NCI-H446 treated with DMSO at 0.1 percent for 48 hours (cell line): ENCODE data around the gene MEGF11.

ENCODE experiments used
- DNase-seq: peaks from one replicate; lab custom pipeline; 2025; lab: John Stamatoyannopoulos, UW

The MEGF11 gene

GRCh38 chr15:65942436-65942835, 311.1 kb downstream of the MEGF11 start:
- no peak for DNase-seq

DNA sequence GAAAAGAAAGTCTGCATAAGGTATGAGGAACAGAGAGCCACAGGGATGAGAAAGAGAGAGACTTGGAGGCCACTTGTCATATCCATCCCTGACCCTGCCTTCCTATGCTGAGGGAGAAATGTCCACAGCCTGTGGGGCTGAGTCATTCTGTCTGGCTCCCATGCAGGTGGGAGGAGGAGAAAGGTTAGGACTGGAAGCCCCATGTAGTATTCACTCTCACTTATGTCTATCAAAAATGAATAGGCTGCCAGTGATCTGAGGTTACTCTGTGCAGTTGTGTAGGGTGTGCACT, 313.0 kb downstream of the MEGF11 start:
- DNase-seq, result no peak

DNA sequence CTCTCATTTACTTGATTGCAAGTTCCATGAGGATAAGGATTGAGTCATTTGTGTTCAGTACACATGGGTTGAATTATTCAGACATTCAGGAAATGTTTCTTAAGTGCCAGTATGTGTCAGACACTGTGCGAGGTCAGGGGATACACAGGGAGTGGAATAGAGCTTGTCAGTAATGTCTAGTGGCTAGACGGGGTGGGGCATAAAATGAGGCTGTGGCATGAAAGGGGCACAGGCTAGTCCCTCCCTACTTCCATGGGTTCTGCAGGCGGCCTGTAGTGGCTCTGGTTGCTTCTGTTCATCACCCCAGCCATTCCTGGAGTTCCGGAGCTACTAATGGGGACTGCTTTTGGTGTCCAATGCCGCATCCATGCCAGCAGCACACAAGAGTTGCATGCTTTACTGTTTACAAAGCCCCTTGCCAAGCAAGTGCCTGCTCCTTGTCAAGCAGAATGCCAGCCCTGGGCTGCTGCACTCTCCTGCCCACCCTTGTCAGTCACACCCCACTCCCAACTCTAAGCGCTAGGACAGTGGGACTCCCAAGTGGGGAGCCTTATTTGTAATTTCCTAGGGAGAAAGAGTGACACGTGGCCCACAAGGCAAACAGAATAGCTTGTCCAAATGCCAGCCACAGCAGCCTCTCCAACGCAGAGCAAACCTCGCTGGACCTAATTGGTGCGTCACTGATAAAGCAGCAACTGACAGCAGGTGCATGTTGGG, 313.5 kb downstream of the MEGF11 start:
- DNase-seq, result no peak

GRCh38 chr15:65938604-65939003, 314.9 kb downstream of the MEGF11 start:
- no peak for DNase-seq

DNA sequence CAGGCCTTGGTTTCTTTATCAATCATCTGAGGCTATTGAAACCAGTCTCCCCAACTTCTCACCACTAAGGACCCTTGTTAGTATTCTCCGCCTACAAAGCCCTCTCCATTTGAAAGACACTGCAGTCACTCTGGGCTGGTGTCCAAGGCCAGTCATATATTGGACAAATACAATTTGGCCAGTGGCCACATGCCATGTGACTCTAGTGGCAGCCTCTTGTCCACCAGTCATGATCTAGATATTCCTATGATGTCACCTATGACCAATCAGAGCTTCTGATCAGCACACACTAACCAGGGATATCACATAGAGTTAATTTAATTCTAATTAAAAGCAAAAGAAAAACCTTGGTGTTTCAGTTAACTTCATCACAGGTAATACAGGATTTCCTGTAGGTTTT, 316.1 kb downstream of the MEGF11 start:
- no peak for DNase-seq

- no peak for DNase-seq
Measured at GRCh38 chr15:65937054-65937453, 316.5 kb downstream of the MEGF11 start.

DNA sequence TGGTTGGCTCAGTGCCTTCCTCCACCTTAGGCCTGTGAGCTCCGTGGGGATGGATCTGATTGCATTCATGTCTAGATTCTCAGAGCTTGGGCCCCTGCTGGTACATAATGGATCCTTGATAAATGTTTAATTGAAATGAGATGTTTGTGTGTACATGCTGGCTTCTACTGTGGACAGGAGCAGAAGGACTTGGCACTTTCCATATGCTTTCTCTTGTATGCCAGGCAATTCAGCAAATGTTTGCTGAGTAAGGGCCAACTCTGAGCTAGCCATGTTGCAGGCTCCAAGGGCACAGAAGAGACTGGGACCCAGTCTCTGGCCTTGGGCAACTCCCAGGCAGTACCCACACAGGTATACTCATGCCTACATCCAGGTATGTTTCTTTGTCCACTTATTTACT, 317.3 kb downstream of the MEGF11 start:
- no peak for DNase-seq

- no peak for DNase-seq
Measured at GRCh38 chr15:65935391-65935790, 318.2 kb downstream of the MEGF11 start.

- DNase-seq, result no peak
Measured at GRCh38 chr15:65931221-65931620, 322.3 kb downstream of the MEGF11 start.

- no peak for DNase-seq
Measured at GRCh38 chr15:65930134-65930533, 323.4 kb downstream of the MEGF11 start.

DNA sequence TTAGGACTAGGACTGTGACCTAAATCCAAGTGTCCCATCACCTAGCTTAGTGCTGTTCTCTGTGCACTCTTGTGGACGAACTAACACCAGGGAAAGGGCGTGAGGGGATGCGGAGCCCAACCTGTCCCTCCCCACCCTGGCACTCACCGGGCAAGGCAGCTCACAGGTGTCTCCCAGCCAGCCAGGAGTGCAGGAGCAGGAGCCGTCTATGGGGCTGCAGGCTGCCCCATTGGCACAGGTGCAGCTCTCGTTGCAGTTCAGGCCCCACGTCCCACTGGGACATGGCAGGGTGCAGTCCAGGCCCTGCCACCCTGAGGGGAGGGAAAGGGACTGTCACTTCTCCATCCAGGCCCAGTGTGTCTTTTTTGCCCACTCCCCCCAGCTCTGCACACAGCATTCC, 324.0 kb downstream of the MEGF11 start:
- no peak for DNase-seq

- DNase-seq, result no peak
Measured at GRCh38 chr15:65927545-65927944, 326.0 kb downstream of the MEGF11 start.

DNA sequence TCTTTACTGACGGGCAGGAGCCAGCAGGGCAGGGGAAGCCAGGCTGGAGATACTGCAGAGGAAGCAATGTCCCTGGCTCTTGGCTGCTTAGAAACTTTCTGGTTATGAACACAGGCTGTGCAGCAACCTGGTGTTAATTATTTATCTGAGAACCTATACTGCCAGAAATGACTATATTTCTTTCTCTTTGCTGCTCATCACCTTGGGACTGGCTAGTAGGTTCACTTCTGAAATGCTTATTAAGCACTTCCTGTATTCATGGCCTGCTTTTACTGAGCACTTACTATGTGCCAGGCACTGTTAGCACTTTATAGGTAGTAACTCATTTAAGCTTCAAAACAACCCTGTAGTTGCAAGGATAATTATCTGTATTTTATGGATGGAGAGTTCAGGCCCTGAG, 326.7 kb downstream of the MEGF11 start:
- DNase-seq, result no peak

DNA sequence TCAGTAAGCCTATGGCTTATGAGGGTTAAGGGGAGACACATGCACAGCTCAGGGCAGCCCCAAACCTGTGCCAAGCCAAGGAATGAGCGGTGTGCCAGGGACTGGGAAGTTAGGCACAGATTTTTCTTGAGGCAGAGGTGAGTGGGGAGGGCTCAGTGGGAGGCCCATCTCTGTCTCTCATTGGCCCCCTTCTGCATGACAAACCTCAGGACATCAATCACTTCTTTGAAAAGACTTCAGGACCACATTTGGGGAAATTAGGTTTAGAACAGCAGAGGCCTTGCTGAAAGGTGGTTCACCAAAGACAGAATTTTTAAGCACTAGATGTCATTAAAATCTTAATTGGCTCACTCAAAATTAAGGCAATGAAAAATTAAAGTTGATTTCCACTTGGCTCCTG, 327.1 kb downstream of the MEGF11 start:
- no peak for DNase-seq

DNA sequence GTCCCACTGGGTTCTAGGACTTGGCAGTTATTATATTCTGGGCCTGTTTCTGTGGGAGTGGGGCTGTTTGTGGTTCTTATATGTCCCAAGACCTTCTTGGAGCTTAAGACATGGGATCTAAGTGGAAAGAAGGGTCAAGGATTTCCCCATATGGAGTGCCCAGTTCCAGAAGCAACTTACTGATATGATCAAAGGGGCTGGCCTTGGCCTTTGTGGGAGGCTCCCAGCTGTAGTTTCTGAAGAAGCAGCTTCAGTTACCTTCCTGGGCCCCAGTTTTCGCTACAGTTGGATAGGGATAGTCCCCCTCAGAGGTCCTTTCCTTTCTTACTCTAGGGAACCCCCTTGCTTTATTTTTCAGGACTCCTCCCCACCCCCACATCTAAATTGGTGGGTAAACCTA, 328.2 kb downstream of the MEGF11 start:
- DNase-seq, result no peak

DNA sequence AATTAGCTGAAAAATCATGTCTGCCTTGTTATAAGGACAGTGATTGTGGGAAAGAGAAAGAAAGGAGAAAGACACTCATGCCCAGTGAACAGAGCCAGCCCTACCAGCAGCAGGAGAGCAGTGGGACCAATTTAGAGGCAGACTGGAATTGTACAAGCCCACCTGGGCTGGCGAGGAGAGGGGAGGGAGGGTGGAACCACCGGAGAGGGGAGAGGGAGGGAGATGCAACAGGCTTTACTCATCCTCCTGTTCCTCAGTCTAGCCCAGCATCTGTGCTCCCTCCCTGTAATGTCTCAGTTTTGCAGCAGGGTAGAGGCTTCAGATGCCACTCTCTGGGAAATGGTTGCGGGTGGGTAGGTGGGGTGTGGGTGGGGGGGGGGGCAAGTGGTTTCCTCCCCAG, 329.5 kb downstream of the MEGF11 start:
- no peak for DNase-seq

GRCh38 chr15:65923264-65923663, 330.3 kb downstream of the MEGF11 start:
- DNase-seq, result no peak

GRCh38 chr15:65922621-65923020, 330.9 kb downstream of the MEGF11 start:
- no peak for DNase-seq

DNA sequence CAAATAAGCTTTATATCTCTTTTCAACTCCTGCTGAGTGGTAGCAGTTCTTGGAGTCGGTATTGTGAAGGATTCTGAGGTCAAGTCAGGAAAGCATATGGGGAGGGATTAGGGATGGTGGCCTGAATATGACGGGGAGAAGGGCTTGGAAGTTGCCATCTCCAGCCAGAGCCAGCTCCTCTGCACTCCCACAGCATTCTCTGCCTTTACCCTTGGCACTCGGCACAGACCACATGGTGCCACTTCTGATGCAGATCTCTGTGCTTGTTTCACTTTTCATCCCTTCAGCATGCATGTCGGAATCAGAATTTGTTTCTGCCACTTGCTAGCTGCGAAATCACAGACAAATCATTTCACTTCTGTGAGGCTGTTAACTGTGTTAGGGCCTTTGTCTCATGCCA, 331.8 kb downstream of the MEGF11 start:
- DNase-seq, result no peak

GRCh38 chr15:65920825-65921309, 332.7 kb downstream of the MEGF11 start:
- no peak for DNase-seq

- no peak for DNase-seq
Measured at GRCh38 chr15:65920121-65920520, 333.4 kb downstream of the MEGF11 start.

DNA sequence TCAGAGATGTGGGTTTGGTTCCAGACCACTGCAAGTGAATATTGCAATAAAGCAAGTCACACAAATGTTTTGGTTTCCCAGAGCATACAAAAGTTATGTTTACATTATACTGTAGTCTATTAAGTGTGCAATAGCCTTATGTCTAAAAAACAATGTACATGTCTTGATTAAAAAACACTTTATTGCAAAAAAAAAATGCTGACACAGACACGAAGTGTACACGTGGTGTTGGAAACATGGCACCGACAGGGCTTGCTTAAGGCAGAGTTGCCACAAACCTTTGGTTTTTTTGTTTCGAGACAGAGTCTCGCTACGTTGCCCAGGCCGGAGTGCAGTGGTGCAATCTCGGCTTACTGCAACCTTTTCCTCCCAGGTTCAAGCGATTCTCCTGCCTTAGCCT, 334.2 kb downstream of the MEGF11 start:
- no peak for DNase-seq

GRCh38 chr15:65918945-65919344, 334.6 kb downstream of the MEGF11 start:
- DNase-seq, result no peak

DNA sequence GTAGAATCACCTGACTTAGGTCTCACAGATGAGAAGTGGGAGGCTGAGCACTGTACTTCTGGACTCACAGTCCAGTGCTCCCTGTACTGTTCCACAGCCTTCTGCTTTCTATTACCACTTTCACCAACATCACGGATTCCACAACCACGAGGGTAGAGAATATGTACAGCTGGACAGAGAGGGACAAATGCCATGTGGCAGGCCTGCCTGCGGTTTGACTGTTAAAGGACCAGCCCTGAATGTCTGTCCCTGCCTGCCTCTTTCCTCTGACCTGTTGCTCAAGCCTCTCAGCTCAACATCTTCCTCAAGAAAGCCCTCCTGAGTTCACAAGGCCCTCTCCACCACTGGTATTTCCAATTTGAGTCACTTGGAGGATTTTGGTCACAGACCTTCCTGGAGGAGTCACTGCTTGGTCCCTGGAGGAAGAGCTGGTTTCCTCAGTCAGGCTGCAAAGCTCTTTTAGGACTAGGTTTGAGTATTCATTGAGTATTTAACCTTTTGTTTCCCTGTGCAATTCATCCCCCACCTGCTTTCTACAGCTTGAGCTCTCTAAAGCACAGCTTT, 335.1 kb downstream of the MEGF11 start:
- no peak for DNase-seq
